ENCODE measurements around the gene C1RL. TPM values are rescaled to one million over a fixed set of nuclear protein-coding genes. Genes with fewer than 3 reads are reported as not detected.

Gene C1RL
- total RNA-seq, 1 experiment from 2014 or later: 8.9 TPM

DNA sequence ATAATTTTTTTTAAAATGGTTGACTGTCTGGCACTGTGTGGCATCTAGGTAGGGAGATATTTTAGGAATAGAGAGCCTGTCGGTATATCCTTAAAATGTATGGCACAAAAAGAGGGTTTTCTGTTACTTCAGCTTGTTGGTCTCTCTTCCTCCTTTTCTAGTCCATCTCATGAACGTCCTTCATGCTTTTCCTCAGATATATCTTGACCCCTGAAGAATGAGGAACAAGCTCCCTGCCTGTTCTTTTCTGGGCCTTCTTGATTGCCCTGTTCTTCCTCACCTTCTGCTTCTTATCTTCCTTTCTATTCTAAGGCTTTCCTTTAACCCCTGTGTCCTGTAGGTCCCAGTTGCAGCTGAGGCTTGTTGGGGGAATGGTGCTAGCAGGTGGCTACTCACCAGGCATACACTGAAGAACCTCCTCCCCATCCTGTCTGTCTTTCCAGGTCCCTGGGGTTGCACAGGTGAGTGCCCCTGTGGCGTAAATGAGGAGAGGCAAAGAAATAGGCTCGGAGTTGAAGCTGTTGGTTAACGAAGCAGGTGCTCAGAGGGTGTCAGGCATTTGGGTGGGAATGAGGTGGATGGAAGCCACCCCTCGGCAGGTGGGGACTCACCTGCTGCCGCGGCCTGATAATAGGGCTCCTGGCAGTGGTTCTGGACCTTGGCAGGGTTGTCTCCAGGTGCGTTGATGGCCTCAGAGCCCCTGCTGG, 9.6 kb downstream of the C1RL start:
- no peaks in the 10 kb centered on the region for H3K27me3 ChIP-seq (ENCODE audit: low read length)
- intact Hi-C loops (cut with micrococcal nuclease): no loop called here

DNA sequence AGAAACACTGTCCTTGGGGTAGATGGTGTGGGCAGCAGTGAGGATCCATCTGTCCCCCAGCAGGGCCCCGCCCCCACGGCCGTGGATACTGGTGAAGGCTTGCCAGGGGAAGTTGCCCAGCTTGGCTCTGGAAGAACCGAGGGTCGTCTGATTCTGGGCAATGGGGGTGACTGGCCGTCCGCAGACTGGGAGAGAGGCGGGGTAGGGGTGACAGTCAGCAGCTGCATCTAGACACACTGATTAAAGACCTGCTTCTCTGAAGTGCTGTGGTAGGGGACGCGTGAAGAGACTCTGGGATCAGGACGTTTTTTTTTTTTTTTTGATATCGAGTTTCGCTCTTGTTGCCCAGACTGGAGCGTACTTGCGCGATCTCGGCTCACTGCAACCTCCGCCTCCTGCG, 12.0 kb downstream of the C1RL start:
- no peaks in the 10 kb centered on the region for H3K27me3 ChIP-seq (ENCODE audit: low read length)
- DNase-seq (no peak), ATAC-seq (no peak)
- no peaks in the 10 kb centered on the region for H3K9me3 ChIP-seq (ENCODE audit: low read length)
- intact Hi-C loops (cut with micrococcal nuclease): no loop called here
- no peak overlapping the region for H3K27ac ChIP-seq (ENCODE audit: low read length)
- H3K4me1 ChIP-seq (ENCODE audit: insufficient read depth, low read length): peaks cover 3% of the 10 kb centered on the region; the same call in 1 of the 2 replicates
- no peaks in the 10 kb centered on the region for H4K20me1 ChIP-seq (ENCODE audit: low read length)
- BruUV-seq (replicated peaks): no TSS peak
- no peaks in the 10 kb centered on the region for H3K79me2 ChIP-seq (ENCODE audit: low read length)
- POLR2A ChIA-PET (ENCODE audit: unreplicated experiment): no interaction called here
- no peak overlapping the region for H2AFZ ChIP-seq (ENCODE audit: low read length)
- H3K36me3 ChIP-seq (ENCODE audit: low read depth, low read length): no peaks in the 10 kb centered on the region
- no peak overlapping the region for H3K4me2 ChIP-seq (ENCODE audit: low read length)
- TF ChIP-seq EZH2 (IDR thresholded peaks at IDR 0.05; ENCODE audit: low read length, unreplicated experiment): no peak
- TF ChIP-seq, protein P1, sequence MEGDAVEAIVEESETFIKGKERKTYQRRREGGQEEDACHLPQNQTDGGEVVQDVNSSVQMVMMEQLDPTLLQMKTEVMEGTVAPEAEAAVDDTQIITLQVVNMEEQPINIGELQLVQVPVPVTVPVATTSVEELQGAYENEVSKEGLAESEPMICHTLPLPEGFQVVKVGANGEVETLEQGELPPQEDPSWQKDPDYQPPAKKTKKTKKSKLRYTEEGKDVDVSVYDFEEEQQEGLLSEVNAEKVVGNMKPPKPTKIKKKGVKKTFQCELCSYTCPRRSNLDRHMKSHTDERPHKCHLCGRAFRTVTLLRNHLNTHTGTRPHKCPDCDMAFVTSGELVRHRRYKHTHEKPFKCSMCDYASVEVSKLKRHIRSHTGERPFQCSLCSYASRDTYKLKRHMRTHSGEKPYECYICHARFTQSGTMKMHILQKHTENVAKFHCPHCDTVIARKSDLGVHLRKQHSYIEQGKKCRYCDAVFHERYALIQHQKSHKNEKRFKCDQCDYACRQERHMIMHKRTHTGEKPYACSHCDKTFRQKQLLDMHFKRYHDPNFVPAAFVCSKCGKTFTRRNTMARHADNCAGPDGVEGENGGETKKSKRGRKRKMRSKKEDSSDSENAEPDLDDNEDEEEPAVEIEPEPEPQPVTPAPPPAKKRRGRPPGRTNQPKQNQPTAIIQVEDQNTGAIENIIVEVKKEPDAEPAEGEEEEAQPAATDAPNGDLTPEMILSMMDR (conservative IDR thresholded peaks at IDR 0.05; ENCODE audit: low read depth, low read length): no peak
- no peak for TF ChIP-seq EZH2phosphoT487 (IDR thresholded peaks at IDR 0.05; ENCODE audit: borderline replicate concordance, low read length)
- CTCF ChIA-PET: no interaction called here
- no peaks in the 10 kb centered on the region for H3K9me2 ChIP-seq (replicated peaks; ENCODE audit: low read length)
- H3F3A ChIP-seq (ENCODE audit: low read length, unreplicated experiment): no peaks in the 10 kb centered on the region
- H3K9ac ChIP-seq (ENCODE audit: low read length): no peak overlapping the region
- no peak overlapping the region for H3K4me3 ChIP-seq (ENCODE audit: low read length)

More for the DNA sequence above, 9.6 kb downstream of the C1RL start:
- ChIA-PET POLR2A (ENCODE audit: unreplicated experiment) (no interaction called here), CTCF (interaction anchor here (0.6 kb wide), 2 partner anchors 25 to 228 kb away, joined by 4 read pairs; no protein-coding TSS in a partner anchor)
- H3K9me2 ChIP-seq (replicated peaks; ENCODE audit: low read length): no peaks in the 10 kb centered on the region
- H3K79me2 ChIP-seq (ENCODE audit: low read length): no peaks in the 10 kb centered on the region
- TF ChIP-seq, protein P1 (conservative IDR thresholded peaks at IDR 0.05; ENCODE audit: low read depth, low read length): no peak
- TF ChIP-seq EZH2phosphoT487 (IDR thresholded peaks at IDR 0.05; ENCODE audit: borderline replicate concordance, low read length): no peak
- TF ChIP-seq EZH2 (IDR thresholded peaks at IDR 0.05; ENCODE audit: low read length, unreplicated experiment): no peak
- ATAC-seq (no peak), DNase-seq (no peak)
- H3K4me3 ChIP-seq (ENCODE audit: low read length): no peak overlapping the region
- BruUV-seq (replicated peaks): no TSS peak
- no peaks in the 10 kb centered on the region for H4K20me1 ChIP-seq (ENCODE audit: low read length)
- no peak overlapping the region for H3K9ac ChIP-seq (ENCODE audit: low read length)
- no peak overlapping the region for H2AFZ ChIP-seq (ENCODE audit: low read length)
- H3K36me3 ChIP-seq (ENCODE audit: low read depth, low read length): no peaks in the 10 kb centered on the region
- H3K4me2 ChIP-seq (ENCODE audit: low read length): no peak overlapping the region
- no peaks in the 10 kb centered on the region for H3K9me3 ChIP-seq (ENCODE audit: low read length)
- H3F3A ChIP-seq (ENCODE audit: low read length, unreplicated experiment): no peaks in the 10 kb centered on the region
- no peak overlapping the region for H3K27ac ChIP-seq (ENCODE audit: low read length)
- H3K4me1 ChIP-seq (ENCODE audit: insufficient read depth, low read length): no peaks in the 10 kb centered on the region

Measured in PC-3 (cell line).